Muscle layer of colon (tissue), 2 donors: ENCODE data around the gene ATXN2.
"Not testable (repeated sequence)": the region's sequence is repeated elsewhere in the genome, so short reads cannot be mapped to it uniquely, and the experiment has no call there.

Source experiments
- H3K27ac ChIP-seq: one replicate; pipeline ENCODE4 v1.7.0; 2013; ENCODE audit warnings: low read depth, mild to moderate bottlenecking, low read length, moderate library complexity
- H3K27me3 ChIP-seq, 2 donors: one replicate each; pipeline ENCODE4 v1.7.0; 2013; ENCODE audit warnings: low read length in 2 of 2, mild to moderate bottlenecking in 2 of 2; ENCODE audit not compliant: insufficient read depth in 2 of 2, control insufficient read depth in 1 of 2
- H3K36me3 ChIP-seq: one replicate; pipeline ENCODE4 v1.7.0; 2013; ENCODE audit warnings: mild to moderate bottlenecking, low read length; ENCODE audit not compliant: insufficient read depth
- H3K4me1 ChIP-seq: one replicate; pipeline ENCODE4 v1.7.0; 2013; ENCODE audit warnings: mild to moderate bottlenecking, low read length; ENCODE audit not compliant: insufficient read depth
- H3K4me3 ChIP-seq, 2 donors: one replicate each; pipeline ENCODE4 v1.7.0; 2013; ENCODE audit warnings: low read length in 2 of 2, low read depth in 1 of 2, mild to moderate bottlenecking in 1 of 2, moderate library complexity in 1 of 2
- H3K9ac ChIP-seq: one replicate; pipeline ENCODE4 v1.7.0; 2013; ENCODE audit warnings: low read length
- H3K9me3 ChIP-seq: one replicate; pipeline ENCODE4 v1.7.0; 2013; ENCODE audit warnings: mild to moderate bottlenecking, low read length
- donor health status: abdominal sarcoma.
- donor health status: Adenocarcinoma of cecum.

Gene ATXN2

DNA sequence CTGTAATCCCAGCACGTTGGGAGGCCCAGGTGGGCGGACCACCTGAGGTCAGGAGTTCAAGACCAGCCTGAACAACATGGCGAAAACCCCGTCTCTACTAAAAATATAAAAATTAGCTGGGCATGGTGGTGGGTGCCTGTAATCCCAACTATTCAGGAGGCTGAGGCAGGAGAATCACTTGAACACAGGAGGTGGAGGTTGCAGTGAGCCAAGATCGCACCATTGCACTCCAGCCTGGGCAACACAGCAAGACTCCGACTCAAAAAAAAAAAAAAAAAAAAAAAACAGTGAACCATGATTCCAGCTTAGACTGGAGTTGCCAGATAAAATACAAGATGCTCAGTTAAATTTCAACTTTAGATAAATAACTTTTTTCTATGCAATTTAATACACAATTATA is 15.6 kb downstream of the ATXN2 start:
- not testable (repeated sequence) for H3K9me3 ChIP-seq, H3K9ac ChIP-seq, H3K4me3 ChIP-seq, H3K27me3 ChIP-seq, H3K36me3 ChIP-seq, H3K27ac ChIP-seq
- peaks cover 19% of the 10 kb centered on the region for H3K4me1 ChIP-seq

DNA sequence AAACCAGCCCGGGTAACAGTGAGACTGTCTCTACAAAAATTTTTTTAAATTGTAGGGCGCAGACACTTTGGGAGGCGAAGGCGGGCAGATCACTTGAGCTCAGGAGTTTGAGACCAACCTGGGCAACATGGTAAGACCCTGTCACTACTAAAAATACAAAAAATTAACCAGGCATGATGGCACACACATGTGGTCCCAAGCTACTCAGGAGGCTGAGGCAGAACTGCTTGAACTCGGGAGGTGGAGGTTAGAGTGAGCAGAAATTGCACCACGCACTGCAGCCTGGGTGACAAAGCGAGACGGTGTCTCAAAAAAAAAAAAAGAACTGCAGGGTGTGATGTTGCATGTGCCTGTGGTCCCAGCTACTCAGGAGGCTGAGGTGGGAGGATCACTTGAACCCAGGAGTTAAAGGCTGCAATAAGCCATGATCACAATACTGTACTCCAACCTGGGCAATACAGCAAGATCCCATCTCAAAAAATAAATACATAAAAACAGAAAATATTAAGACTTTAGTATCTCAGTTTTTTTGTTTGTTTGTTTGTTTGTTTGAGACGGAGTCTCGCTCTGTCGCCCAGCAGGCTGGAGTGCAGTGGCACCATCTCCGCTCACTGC is 16.9 kb downstream of the ATXN2 start:
- Histone ChIP-seq H3K27me3 (no peaks in the 10 kb centered on the region), H3K9me3 (no peaks in the 10 kb centered on the region), H3K27ac (no peak overlapping the region), H3K4me3 (no peak overlapping the region), H3K9ac (no peak overlapping the region), H3K36me3 (no peaks in the 10 kb centered on the region), H3K4me1 (peaks cover 12% of the 10 kb centered on the region)

DNA sequence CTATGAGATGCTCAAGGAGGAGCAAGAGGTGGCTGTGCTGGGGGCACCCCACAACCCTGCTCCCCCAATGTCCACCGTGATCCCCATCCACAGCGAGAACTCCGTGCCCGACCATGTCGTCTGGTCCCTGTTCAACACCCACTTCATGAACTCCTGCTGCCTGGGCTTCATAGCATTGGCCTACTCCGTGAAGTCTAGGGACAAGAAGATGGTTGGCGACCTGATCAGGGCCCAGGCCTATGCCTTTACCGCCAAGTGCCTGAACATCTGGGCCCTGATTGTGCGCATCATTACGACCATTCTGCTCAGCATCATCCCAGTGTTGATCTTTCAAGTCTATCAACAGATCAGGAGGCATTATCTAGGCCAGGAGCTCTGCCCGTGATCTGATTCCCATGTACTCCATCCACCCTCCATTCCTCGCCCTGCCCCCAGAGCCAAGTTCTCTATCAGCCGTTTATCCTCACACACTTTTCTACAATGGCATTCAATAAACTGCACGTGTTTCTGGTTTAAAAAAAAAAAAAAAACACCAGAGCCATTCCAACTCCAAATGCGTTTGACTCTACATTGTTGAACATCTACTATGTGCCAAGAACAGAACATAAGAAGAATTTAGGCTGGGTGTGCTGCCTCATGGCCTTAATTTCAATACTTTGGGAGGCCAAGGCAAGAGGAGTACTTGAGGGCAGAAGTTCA is 17.5 kb downstream of the ATXN2 start:
- Histone ChIP-seq H3K9ac (no peak overlapping the region), H3K9me3 (no peaks in the 10 kb centered on the region)

DNA sequence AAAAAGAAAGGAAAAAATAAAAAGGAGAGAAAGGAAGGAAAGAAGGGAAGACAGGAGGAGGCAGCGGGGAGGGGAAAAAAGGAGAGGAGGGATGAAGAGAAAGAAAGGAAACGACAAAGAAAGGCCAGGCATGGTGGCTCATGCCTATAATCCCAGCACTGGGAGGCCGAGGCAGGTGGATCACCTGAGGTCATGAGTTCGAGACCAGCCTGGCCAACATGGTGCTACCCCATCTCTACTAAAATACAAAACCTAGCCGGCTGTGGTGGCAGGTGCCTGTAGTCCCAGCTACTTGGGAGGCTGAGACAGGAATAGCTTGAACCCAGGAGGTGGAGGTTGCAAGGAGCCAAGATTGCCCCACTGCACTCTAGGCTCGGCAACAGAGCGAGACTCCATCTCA is 18.4 kb downstream of the ATXN2 start:
- Histone ChIP-seq H3K4me3 (no peak overlapping the region), H3K27ac (no peak overlapping the region), H3K27me3 (no peaks in the 10 kb centered on the region), H3K9me3 (no peaks in the 10 kb centered on the region), H3K4me1 (peaks cover 8% of the 10 kb centered on the region), H3K9ac (no peak overlapping the region), H3K36me3 (no peaks in the 10 kb centered on the region)

More for the DNA sequence above, 17.5 kb downstream of the ATXN2 start:
- no peak overlapping the region for H3K27ac ChIP-seq
- no peak overlapping the region for H3K4me3 ChIP-seq
- H3K27me3 ChIP-seq: no peaks in the 10 kb centered on the region
- peaks cover 9% of the 10 kb centered on the region for H3K4me1 ChIP-seq
- no peaks in the 10 kb centered on the region for H3K36me3 ChIP-seq

DNA sequence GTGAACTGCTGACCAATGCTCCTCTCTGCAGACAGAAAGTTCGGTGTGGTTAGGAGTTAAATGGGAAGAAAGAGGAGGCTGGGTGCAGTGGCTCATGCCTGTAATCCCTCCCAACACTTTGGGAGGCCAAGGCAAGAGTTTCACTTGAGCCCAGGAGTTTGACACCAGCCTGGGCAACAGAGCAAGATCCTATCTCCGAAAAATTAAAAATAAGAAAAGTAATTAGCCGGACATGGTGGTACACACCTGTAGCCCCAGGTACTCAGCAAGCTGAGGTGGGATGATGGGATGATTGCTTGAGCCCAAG is 19.0 kb downstream of the ATXN2 start:
- Histone ChIP-seq H3K27me3 (no peaks in the 10 kb centered on the region), H3K27ac (no peak overlapping the region), H3K4me1 (peaks cover 8% of the 10 kb centered on the region), H3K36me3 (no peaks in the 10 kb centered on the region), H3K9me3 (no peaks in the 10 kb centered on the region), H3K9ac (no peak overlapping the region), H3K4me3 (no peak overlapping the region)

DNA sequence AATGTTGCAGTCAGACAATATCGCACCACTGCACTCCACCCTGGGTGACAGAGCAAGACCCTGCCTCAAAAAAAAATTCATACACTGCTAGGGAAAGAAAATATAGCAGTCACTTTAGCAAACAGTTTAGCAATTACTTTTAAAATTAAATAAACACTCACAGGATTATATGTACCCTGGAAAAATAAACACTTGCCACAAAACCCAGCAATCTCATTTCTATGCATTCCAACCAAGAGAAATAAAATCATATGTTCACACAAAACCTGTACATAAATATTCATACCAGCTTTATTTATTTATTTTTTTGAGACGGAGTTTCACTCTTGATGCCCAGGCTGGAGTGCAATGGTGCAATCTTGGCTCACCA is 20.2 kb downstream of the ATXN2 start:
- Histone ChIP-seq H3K9ac (no peak overlapping the region), H3K4me3 (no peak overlapping the region), H3K27ac (no peak overlapping the region), H3K9me3 (no peaks in the 10 kb centered on the region), H3K27me3 (no peaks in the 10 kb centered on the region), H3K4me1 (peaks cover 8% of the 10 kb centered on the region), H3K36me3 (no peaks in the 10 kb centered on the region)

DNA sequence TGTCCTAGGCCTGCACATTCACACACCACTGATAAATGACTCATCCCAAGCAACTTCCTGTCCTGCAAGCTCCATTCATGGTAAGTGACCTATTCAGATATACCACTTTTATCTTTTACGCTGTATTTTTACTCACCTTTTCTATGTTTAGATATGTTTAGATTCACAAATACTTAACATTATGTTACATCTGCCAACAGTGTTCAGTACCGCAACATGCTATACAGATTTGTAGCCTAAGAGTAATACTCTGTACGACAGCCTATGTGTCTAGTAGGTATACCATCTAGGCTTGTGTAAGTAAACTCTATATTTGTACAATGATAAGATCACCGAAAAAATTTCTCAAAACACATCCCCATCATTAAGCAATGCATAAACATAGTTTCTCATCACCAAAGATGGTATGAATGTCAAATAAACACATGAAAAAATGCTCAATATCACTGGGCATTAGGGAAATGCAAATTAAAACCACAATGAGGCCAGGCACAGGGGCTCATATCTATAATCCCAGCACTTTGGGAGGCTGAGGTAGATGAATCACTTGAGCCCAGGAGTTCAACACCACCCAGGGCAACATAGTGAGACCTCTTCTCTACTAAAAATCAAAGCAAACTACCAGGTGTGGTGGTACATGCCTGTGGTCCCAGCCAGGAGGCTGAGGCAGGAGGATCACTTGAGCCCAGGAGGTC is 20.7 kb downstream of the ATXN2 start:
- Histone ChIP-seq H3K9me3 (no peaks in the 10 kb centered on the region), H3K9ac (no peak overlapping the region), H3K4me3 (no peak overlapping the region), H3K36me3 (no peaks in the 10 kb centered on the region), H3K27ac (no peak overlapping the region), H3K4me1 (peaks cover 10% of the 10 kb centered on the region), H3K27me3 (no peaks in the 10 kb centered on the region)

DNA sequence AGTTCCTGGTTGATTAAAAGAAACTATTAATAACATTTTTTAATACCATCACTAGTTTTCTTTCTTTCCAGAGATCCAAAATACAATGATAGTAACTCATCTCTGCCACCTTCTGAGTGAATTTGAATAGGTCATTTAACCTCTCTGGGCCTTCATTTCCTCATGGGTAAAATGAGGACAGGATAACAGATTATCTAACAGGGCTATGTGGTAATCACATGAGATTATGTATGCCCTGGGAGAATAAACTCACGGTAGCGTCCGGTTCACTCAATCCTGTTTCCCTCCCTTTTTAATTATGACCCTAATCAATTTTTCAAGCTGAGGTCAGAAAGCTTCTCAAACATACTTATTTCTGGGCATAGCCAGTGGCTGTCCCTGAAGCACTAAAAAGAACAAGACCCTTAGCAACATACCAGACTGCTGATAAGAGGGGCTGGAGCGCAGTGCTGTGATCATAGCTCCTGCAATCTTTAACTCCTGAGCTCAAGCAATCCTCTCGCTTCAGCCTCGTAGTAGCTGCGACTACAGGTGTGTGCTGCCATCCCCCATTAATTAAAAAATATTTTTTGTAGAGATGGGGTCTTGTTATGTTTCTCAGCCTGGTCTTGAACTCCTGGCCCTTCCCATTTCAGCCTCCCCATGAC is 24.2 kb downstream of the ATXN2 start:
- no peaks in the 10 kb centered on the region for H3K36me3 ChIP-seq
- H3K4me1 ChIP-seq: peaks cover 10% of the 10 kb centered on the region
- no peak overlapping the region for H3K4me3 ChIP-seq
- no peak overlapping the region for H3K9ac ChIP-seq
- H3K27me3 ChIP-seq: no peaks in the 10 kb centered on the region
- no peaks in the 10 kb centered on the region for H3K9me3 ChIP-seq
- no peak overlapping the region for H3K27ac ChIP-seq

DNA sequence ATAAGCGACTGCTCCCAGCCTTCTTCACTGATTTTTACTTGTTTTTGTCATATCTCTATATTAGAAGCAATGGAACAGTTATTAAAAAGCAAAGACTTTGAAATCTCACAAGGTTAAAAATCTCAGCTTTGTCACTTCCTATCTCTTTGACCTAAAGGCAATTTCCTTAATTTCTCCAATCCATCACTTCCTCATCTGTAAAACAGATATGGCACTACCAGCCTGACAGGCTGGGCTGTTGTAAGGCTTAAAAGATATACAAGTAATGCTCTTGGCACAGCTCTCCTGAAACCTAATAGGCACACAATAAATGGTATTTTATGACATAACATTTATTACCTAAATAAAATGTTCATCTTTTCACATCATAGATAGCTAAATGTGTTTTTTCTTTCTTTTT is 25.6 kb downstream of the ATXN2 start:
- H3K27me3 ChIP-seq: no peaks in the 10 kb centered on the region
- no peak overlapping the region for H3K4me3 ChIP-seq
- no peak overlapping the region for H3K9ac ChIP-seq
- H3K36me3 ChIP-seq: no peaks in the 10 kb centered on the region
- peaks cover 15% of the 10 kb centered on the region for H3K4me1 ChIP-seq
- H3K27ac ChIP-seq: no peak overlapping the region
- no peaks in the 10 kb centered on the region for H3K9me3 ChIP-seq

DNA sequence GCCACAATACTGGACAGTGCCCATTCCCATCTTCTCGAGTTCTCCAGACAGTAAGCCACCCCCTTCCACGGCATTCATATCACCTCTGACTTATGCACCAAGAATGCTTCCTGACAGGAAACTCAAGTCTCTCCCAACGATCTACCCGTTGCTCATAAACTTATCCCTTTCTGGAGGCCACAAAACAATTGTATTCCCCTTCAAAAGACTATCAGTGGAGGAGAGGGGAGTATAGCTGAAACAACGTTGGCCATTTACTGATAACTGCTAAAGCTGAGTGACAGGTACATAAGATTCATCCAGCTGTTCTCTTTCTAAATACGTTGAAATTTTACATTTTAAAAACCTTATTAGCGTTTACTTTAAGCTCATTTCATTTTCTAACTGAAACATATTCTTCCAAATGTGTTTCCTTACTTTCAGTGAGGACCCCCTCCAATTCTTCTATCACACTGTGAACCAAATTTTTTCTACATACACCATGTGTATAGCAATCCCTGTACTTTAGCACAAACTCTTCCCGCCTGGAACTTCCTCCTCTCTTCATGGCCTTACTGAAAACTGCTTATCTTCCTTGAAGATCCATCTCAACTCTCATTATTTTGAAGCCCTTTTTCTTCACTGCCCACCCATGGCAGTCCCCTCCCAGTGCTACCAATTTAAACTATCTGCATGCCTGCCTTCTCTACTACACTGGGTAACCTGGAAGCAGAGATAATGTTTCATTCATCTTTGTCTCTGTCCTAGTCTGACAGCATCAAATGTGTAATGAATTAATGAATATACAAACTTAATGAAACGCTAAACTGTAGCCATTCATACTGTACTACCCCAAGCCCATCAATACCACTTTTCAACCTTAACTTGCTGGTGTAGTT is 28.8 kb downstream of the ATXN2 start:
- Histone ChIP-seq H3K27ac (no peak overlapping the region), H3K27me3 (no peaks in the 10 kb centered on the region), H3K9ac (no peak overlapping the region), H3K4me3 (no peak overlapping the region), H3K9me3 (no peaks in the 10 kb centered on the region), H3K4me1 (peaks cover 15% of the 10 kb centered on the region), H3K36me3 (no peaks in the 10 kb centered on the region)
